IMR-90 (cell line): ENCODE measurements around the gene LAMP5. TPM values are rescaled to one million over a fixed set of nuclear protein-coding genes. Genes with fewer than 3 reads are reported as not detected.

Experiments used
- ATAC-seq: fragments of 200-7000 bp; cut with Tn5 transposase; 2 replicates; pipeline ENCODE4 v1.9.1; 2020; ENCODE audit warnings: low read depth, mild to moderate bottlenecking, moderate library complexity
- BruUV-seq: library from RNA; stranded (reverse); fragments of 400-500 nt; replicated peaks from 2 replicates; lab custom pipeline; 2021; lab: Mats Ljungman, UMichigan
- CTCF ChIA-PET: fragments of 300-600 bp; formaldehyde crosslinking; extraction: SDS; loops from one replicate; lab custom pipeline; 2021; ENCODE audit warnings: antibody characterized with exemption; lab: Yijun Ruan, JAX
- POLR2A ChIA-PET: fragments of 300-600 bp; sonication (Branson Sonifier 250); formaldehyde crosslinking; loops from one replicate; lab custom pipeline; 2022; ENCODE audit warnings: antibody characterized with exemption; ENCODE audit not compliant: unreplicated experiment; lab: Charles Lee
- DNase-seq: peaks from one replicate; pipeline ENCODE4 v3.0.0; 2013
- H2AFZ ChIP-seq: replicated peaks from 2 replicates; pipeline ENCODE3; 2013; ENCODE audit warnings: low read length, mild to moderate bottlenecking; ENCODE audit not compliant: poor library complexity
- H2AK5ac ChIP-seq: 2 replicates; pipeline ENCODE4 v1.6.1; 2013; ENCODE audit warnings: low read depth, low read length, inconsistent platforms
- H2AK9ac ChIP-seq: replicated peaks from 2 replicates; pipeline ENCODE3; 2013; ENCODE audit warnings: mild to moderate bottlenecking, low read depth, low read length, moderate library complexity; ENCODE audit not compliant: poor library complexity
- H2BK120ac ChIP-seq: 2 replicates; pipeline ENCODE4 v1.6.1; 2013; ENCODE audit warnings: low read depth, low read length, inconsistent platforms
- H2BK15ac ChIP-seq: 3 replicates; pipeline ENCODE4 v1.6.1; 2013; ENCODE audit warnings: low read depth, low read length, inconsistent platforms
- H2BK20ac ChIP-seq: 2 replicates; pipeline ENCODE4 v1.6.1; 2013; ENCODE audit warnings: low read depth, mild to moderate bottlenecking, inconsistent platforms, low read length, moderate library complexity
- H2BK5ac ChIP-seq: 2 replicates; pipeline ENCODE4 v1.6.1; 2013; ENCODE audit warnings: mild to moderate bottlenecking, low read depth, low read length, inconsistent platforms; ENCODE audit not compliant: poor library complexity, severe bottlenecking
- H3K14ac ChIP-seq: replicated peaks from 2 replicates; pipeline ENCODE4 v1.6.1; 2013; ENCODE audit warnings: low read depth, low read length, inconsistent platforms
- H3K18ac ChIP-seq: 2 replicates; pipeline ENCODE4 v1.6.1; 2013; ENCODE audit warnings: low read depth, low read length, control low read depth
- H3K23ac ChIP-seq: 2 replicates; pipeline ENCODE4 v1.6.1; 2013; ENCODE audit warnings: low read depth, low read length, inconsistent platforms
- H3K27ac ChIP-seq: 2 replicates; pipeline ENCODE4 v1.5.1; 2013; ENCODE audit warnings: mild to moderate bottlenecking, control low read depth, low read length; ENCODE audit not compliant: insufficient read depth
- H3K27me3 ChIP-seq: 2 replicates; pipeline ENCODE4 v1.6.1; 2013; ENCODE audit warnings: low read length; ENCODE audit not compliant: control insufficient read depth, insufficient read depth
- H3K36me3 ChIP-seq: 2 replicates; pipeline ENCODE4 v1.6.1; 2013; ENCODE audit warnings: low read length, mixed read lengths; ENCODE audit not compliant: control insufficient read depth, insufficient read depth
- H3K4ac ChIP-seq: 2 replicates; pipeline ENCODE4 v1.6.1; 2013; ENCODE audit warnings: low read depth, low read length, inconsistent platforms
- H3K4me1 ChIP-seq: 2 replicates; pipeline ENCODE4 v1.6.1; 2013; ENCODE audit warnings: low read length, mixed read lengths; ENCODE audit not compliant: control insufficient read depth, insufficient read depth
- H3K4me2 ChIP-seq: 2 replicates; pipeline ENCODE4 v1.6.1; 2013; ENCODE audit warnings: low read depth, mild to moderate bottlenecking, control low read depth, low read length, moderate library complexity
- H3K4me3 ChIP-seq: 2 replicates; pipeline ENCODE4 v1.5.1; 2013; ENCODE audit warnings: low read depth, mild to moderate bottlenecking, control low read depth, low read length, moderate library complexity; ENCODE audit not compliant: insufficient read depth
- H3K56ac ChIP-seq: 2 replicates; pipeline ENCODE4 v1.6.1; 2013; ENCODE audit warnings: low read length, inconsistent platforms; ENCODE audit not compliant: insufficient read depth; ENCODE audit errors: extremely low read depth
- H3K79me1 ChIP-seq, 2 experiments: 2 replicates each; pipeline ENCODE4 v1.6.1; 2013; ENCODE audit warnings: low read length in 2 of 2, inconsistent platforms in 1 of 2, low read depth in 1 of 2
- H3K9ac ChIP-seq: 2 replicates; pipeline ENCODE4 v1.6.1; 2013; ENCODE audit warnings: low read depth, low read length, control low read depth
- H3K9me1 ChIP-seq: 2 replicates; pipeline ENCODE4 v1.6.1; 2013; ENCODE audit warnings: low read length, inconsistent platforms; ENCODE audit not compliant: insufficient read depth
- H3K9me3 ChIP-seq: 2 replicates; pipeline ENCODE4 v1.6.1; 2013; ENCODE audit warnings: low read length; ENCODE audit not compliant: control insufficient read depth, insufficient read depth
- H4K20me1 ChIP-seq: 2 replicates; pipeline ENCODE4 v1.6.1; 2013; ENCODE audit warnings: low read length, inconsistent platforms; ENCODE audit not compliant: insufficient read depth
- H4K5ac ChIP-seq: 2 replicates; pipeline ENCODE4 v1.6.1; 2013; ENCODE audit warnings: mild to moderate bottlenecking, low read depth, low read length, control low read depth
- H4K8ac ChIP-seq, 2 experiments: 2 replicates each; pipeline ENCODE4 v1.6.1; 2013; ENCODE audit warnings: low read depth in 2 of 2, low read length in 2 of 2, control low read depth in 1 of 2, inconsistent platforms in 1 of 2
- H4K91ac ChIP-seq: 2 replicates; pipeline ENCODE4 v1.6.1; 2013; ENCODE audit warnings: low read depth, low read length, inconsistent platforms; ENCODE audit not compliant: insufficient read depth
- BHLHE40 ChIP-seq: fragments of 150-350 bp; IDR thresholded peaks from 2 replicates; pipeline ENCODE4 v1.6.1; 2016; ENCODE audit warnings: mild to moderate bottlenecking, low read depth, low read length
- CEBPB ChIP-seq: IDR thresholded peaks from 2 replicates; pipeline ENCODE4 v1.6.1; 2012; ENCODE audit warnings: low read depth, low read length, improper control_type of control experiment
- CHD1 ChIP-seq: IDR thresholded peaks from 2 replicates; pipeline ENCODE4 v1.6.1; 2012; ENCODE audit warnings: low read depth, low read length, improper control_type of control experiment
- FOS ChIP-seq: fragments of 150-350 bp; IDR thresholded peaks from 2 replicates; pipeline ENCODE4 v1.6.1; 2016; ENCODE audit warnings: low read depth, low read length
- MAFK ChIP-seq: IDR thresholded peaks from 2 replicates; pipeline ENCODE4 v1.6.1; 2012; ENCODE audit warnings: low read depth, low read length, improper control_type of control experiment
- POLR2A ChIP-seq: IDR thresholded peaks from 2 replicates; pipeline ENCODE4 v1.6.1; 2012; ENCODE audit warnings: mild to moderate bottlenecking, low read depth, low read length
- RAD21 ChIP-seq: IDR thresholded peaks from 2 replicates; pipeline ENCODE4 v1.6.1; 2012; ENCODE audit warnings: low read length, improper control_type of control experiment
- SMC3 ChIP-seq: fragments of 150-350 bp; IDR thresholded peaks from 2 replicates; pipeline ENCODE4 v1.6.1; 2016; ENCODE audit warnings: low read depth, mild to moderate bottlenecking, antibody characterized with exemption, low read length, moderate library complexity
- WGBS, 2 experiments: methylation state at CpG; one replicate each; pipeline versions ENCODE4 v1.1.5 to v1.1.7; 2013; ENCODE audit warnings: missing lambda C conversion rate in 2 of 2; ENCODE audit not compliant: insufficient read length in 1 of 2; ENCODE audit errors: extremely low coverage in 2 of 2; 5-methylcytosine and 5-hydroxymethylcytosine counted together
- dilution Hi-C: fragments of 300-500 bp; cut with HindIII; formaldehyde crosslinking; loops from one replicate; pipeline ENCODE4 v1.14.3; 2018; ENCODE audit warnings: low sequenced_read_pairs; ENCODE audit not compliant: unreplicated experiment
- in situ Hi-C: fragments of 300-500 bp; cut with MboI; formaldehyde crosslinking; loops from 3 replicates; pipeline ENCODE4 v1.14.3; 2019; ENCODE audit warnings: low sequenced_read_pairs, inconsistent platforms, mixed read lengths
- intact Hi-C: fragments of 100-400 bp; cut with micrococcal nuclease; formaldehyde crosslinking; loops from 2 replicates; pipeline ENCODE4 v1.10.0; 2022
- polyA plus RNA-seq, 3 experiments: library from polyadenylated mRNA; depleted of rRNA; stranded (reverse); fragments of >200 nt; gene quantifications; 2 replicates each; pipeline ENCODE4 v1.2.3, GENCODE V29; 2012; ENCODE audit warnings: low replicate concordance in 1 of 3
- total RNA-seq: library from RNA; depleted of rRNA; stranded (reverse); fragments of >200 nt; gene quantifications from 2 replicates; pipeline ENCODE4 v1.2.3, GENCODE V29; 2012
- TF ChIP-seq, protein P1 (sequence below): fragments of 150-350 bp; IDR thresholded peaks from 2 replicates; pipeline ENCODE4 v1.6.1; 2016; ENCODE audit warnings: low read depth, mild to moderate bottlenecking, low read length, moderate library complexity, borderline replicate concordance
- TF ChIP-seq, protein P2 (sequence below): fragments of 150-350 bp; IDR thresholded peaks from 2 replicates; pipeline ENCODE4 v1.6.1; 2017; ENCODE audit warnings: mild to moderate bottlenecking, antibody characterized with exemption, low read length, low read depth

LAMP5 gene
- total and polyA plus RNA-seq, 2 of the 4 experiments (the other 2 are of a cell fraction) = not detected

- H3K4me1 ChIP-seq = no peaks in the 10 kb centered on the region
- H2AFZ ChIP-seq = no peak overlapping the region
- H3K23ac ChIP-seq = no peak overlapping the region
- WGBS, 2 experiments = no CpG with 5 or more reads among the region's 2 CpGs
- BruUV-seq = no TSS peak
- POLR2A ChIA-PET = no interaction called here
- H2BK5ac ChIP-seq = no peak overlapping the region
- no peak overlapping the region for H2AK5ac ChIP-seq
- no peak overlapping the region for H3K4ac ChIP-seq
- no peak overlapping the region for H3K14ac ChIP-seq
- peaks cover 8% of the 10 kb centered on the region for H3K27me3 ChIP-seq
- dilution Hi-C loops (no loop called here), in situ Hi-C loops (no loop called here), intact Hi-C loops (no loop called here)
- CTCF ChIA-PET = no interaction called here
- no peaks in the 10 kb centered on the region for H3K9me1 ChIP-seq
- no peak overlapping the region for H2BK20ac ChIP-seq
- no peak overlapping the region for H3K4me2 ChIP-seq
- no peak overlapping the region for H3K56ac ChIP-seq
- no peaks in the 10 kb centered on the region for H3K9me3 ChIP-seq
- H4K20me1 ChIP-seq = no peaks in the 10 kb centered on the region
- no peak overlapping the region for H3K4me3 ChIP-seq
- H3K9ac ChIP-seq = no peak overlapping the region
- H4K8ac ChIP-seq = no peak overlapping the region
- H3K79me1 ChIP-seq = no peaks in the 10 kb centered on the region
- H2BK120ac ChIP-seq = no peak overlapping the region
- no peak for TF ChIP-seq POLR2A
- TF ChIP-seq FOS = no peak
- TF ChIP-seq, protein P1, sequence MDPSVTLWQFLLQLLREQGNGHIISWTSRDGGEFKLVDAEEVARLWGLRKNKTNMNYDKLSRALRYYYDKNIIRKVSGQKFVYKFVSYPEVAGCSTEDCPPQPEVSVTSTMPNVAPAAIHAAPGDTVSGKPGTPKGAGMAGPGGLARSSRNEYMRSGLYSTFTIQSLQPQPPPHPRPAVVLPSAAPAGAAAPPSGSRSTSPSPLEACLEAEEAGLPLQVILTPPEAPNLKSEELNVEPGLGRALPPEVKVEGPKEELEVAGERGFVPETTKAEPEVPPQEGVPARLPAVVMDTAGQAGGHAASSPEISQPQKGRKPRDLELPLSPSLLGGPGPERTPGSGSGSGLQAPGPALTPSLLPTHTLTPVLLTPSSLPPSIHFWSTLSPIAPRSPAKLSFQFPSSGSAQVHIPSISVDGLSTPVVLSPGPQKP = no peak
- TF ChIP-seq MAFK = no peak
- no peak for TF ChIP-seq CHD1
- TF ChIP-seq, protein P2, sequence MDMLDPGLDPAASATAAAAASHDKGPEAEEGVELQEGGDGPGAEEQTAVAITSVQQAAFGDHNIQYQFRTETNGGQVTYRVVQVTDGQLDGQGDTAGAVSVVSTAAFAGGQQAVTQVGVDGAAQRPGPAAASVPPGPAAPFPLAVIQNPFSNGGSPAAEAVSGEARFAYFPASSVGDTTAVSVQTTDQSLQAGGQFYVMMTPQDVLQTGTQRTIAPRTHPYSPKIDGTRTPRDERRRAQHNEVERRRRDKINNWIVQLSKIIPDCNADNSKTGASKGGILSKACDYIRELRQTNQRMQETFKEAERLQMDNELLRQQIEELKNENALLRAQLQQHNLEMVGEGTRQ = no peak
- TF ChIP-seq SMC3 = no peak
- no peak for TF ChIP-seq CEBPB
- TF ChIP-seq RAD21 = no peak
- TF ChIP-seq BHLHE40 = no peak
- no peak overlapping the region for H3K27ac ChIP-seq
- no peak overlapping the region for H2AK9ac ChIP-seq
- no peaks in the 10 kb centered on the region for H3K36me3 ChIP-seq
- ATAC-seq = no peak
- H4K5ac ChIP-seq = no peak overlapping the region
- H4K91ac ChIP-seq = no peak overlapping the region
- H2BK15ac ChIP-seq = no peak overlapping the region
- no peak overlapping the region for H3K18ac ChIP-seq
- no peak for DNase-seq
Observed at GRCh38 chr20:9495701-9496100, 18.7 kb upstream of the LAMP5 start.
